Measurements from ENCODE around the gene TMEM154.

TMEM154 gene

DNA sequence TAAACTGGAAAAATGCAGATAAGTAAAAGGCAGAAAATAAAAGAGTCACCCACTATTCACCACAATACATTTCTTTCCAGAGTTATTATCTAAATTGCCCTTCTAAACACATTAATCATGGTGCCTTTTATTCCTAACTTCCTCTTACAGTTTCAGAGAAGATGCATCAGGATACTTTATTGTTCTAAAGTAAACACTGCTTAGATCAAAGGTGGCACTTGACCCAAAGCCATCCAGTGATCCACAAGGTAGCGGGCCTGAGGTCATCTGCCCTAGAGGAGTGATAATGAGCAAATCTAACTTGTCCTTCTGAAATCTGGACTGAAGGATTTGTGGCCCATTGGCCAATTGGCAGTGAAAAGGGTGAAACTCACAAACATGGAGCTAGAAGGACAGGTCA, 12.0 kb upstream of the TMEM154 start:
- DNase-seq: no peak

DNA sequence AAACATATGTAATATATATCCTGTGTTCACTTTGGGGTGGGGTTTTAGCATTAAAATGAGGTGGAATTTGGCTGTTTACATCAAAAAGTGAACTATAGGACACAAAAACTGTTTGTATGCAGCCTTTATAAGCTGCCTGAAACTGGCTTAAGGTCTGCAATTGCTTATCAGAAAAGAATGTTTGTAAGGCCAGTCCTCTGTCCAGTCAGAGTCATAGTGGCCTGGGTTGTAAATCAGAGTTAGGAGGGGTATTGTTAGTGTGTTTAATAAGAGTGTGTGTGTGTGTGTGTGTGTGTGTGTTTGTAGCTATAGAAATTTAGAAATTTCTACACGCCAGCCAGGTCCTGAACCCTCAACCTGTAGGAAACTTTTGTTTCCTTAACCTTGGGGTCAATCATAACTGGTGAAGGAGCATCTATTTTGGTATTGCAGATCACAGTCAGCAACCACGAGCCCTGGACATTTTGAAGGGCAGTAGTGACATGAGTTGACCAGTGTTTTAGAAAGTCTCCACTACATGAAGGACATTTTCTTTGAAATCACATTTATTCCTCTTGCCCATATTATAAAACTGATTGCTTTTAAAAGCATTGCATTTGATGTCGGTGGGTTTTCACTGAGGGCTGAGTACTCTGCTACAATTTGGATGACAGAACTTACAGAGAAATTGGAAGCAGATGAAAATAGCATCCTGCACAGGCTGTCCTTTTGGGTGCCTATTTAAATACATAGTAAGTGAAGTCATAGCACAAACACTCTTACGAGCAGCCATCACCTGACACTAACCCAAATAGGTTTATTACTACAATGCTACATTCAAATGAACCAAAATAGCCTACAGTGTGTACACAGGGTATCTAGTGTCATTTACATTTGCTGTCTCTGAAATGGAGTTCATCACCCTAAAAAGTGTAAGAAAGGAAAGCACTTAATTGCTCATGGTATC, 11.2 kb upstream of the TMEM154 start:
- DNase-seq: no peak

DNA sequence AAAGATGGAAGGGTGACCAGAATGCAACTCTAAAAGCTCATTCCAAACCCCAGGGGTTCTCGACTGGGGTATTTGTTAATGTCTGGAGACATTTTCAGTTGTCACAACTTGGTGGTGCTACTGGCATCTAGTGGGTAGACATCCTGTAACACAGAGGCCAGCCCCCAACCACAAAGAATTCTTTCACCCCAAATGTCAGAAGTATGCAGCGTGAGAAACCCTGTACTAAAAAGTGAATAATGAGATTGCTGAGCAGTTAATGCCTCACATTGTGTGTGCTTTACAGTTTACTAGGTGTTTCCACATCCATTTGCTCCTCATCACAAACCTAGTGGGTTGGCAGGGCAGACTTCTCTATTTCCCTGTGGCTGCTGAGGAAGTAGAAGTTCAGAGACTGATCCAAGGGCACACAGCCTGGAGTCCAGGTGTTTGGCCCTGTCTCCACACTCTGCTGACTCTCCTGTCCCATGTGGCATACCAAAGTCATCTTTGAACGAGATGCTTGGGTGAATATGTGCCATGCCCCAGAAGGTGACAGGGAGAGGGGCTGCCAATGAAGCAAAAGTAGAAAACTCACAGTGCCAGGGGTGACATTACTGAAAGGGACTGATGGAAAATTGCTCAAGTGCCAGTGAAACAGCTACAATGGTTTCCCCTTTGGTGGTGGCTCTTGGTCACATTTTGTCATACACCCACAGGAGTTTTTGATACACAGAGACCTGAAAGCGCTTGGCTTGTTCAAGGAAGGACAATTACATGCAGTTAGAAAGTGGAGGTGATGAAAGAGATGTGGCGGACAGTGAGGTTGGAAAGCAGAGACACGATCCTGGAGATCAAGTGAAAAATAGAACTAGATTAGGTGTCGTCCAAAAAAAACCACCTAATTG, 10.1 kb upstream of the TMEM154 start:
- no peak for DNase-seq

DNA sequence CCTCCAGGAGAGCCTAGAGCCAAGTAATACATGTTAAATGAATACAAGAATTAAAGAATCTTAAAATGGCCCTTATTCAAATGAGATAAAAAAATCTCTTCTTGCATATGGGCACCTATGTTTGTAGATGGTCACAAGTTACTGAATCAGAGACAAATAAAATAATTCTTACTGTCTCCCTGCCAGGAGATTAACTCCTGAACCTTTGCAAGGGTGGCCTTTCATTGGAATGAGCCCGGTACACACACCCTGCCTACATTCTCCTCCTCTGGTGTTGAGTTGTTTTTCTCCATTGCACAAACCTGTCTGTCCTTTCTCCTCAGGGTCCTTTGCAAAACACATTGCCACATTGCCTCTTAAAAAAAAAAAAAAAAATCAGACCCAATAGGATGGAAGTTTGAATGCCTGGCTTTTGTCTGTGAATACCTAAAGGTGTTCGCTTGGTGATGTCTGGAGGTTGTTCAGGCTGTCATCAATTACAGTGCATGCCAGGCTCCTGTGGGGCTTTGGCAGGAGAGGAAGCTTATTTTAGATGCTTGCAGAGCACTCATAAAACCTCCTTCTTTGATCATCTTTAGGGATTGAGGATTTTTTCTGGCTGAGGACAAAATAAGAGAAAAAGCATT, 8.3 kb upstream of the TMEM154 start:
- no peak for DNase-seq

DNA sequence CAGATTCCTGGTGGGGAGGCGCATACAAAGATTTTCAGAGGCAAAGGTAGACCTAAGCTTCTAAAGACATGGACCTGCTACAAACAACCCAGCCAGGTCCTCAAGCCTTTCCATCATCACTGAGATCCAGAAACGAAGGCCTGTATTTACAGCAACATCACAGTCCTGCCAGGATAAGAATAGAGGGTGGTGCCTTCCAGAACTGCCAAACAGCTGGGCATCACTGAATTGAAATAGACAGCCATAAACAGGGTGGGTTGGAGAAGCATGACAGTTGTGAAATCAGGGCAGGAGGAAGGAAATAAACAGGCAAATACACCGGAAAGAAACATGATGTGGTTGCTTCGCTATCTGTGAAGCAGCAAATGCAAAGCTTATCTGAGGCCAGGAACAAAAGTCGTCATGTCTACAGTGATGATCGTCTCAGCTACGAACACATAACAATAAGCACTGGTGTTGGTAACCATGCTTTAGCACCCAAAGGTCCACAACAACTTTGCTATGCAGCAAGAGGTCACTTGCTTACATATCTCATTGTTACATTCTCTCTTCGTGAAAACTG, 6.7 kb upstream of the TMEM154 start:
- DNase-seq: no peak

DNA sequence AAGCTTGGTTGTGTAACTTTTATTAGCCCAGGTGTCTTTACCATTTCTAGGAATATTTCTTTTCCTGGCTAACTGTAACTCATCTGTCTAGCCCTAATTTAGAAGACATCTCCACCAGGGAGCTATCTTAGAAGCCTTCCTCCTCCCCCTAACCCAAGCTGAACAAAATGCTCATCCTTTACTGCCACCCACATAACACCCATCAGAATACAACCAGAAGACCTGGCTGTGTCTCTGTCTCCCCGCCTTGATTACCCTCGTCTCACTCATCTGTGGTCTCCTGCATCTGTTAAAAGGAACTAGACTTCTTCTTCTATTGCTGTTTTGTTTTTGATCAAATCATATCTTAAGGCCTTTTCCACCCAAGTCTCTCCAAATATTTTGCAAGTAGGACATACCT, 4.8 kb upstream of the TMEM154 start:
- DNase-seq: no peak

DNA sequence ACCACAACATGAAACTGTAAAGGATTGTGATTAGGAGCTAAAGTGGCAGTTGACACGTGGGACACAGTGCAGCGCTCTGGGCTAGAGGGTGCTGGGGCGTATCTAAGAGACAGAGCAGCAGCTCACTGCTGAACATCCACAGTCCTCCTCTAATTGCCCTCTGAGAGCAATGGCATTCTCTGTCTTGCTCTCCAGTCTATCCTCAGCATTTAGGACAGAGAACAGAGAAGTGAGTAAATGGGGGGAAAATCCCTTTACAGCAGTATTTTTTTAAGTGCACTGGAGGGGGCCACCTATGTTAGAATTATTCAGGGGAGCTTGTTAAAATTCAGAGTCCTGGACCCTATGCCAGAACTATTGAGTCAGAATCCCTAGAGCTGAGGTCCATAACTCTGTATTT, 4.2 kb upstream of the TMEM154 start:
- DNase-seq: no peak

DNA sequence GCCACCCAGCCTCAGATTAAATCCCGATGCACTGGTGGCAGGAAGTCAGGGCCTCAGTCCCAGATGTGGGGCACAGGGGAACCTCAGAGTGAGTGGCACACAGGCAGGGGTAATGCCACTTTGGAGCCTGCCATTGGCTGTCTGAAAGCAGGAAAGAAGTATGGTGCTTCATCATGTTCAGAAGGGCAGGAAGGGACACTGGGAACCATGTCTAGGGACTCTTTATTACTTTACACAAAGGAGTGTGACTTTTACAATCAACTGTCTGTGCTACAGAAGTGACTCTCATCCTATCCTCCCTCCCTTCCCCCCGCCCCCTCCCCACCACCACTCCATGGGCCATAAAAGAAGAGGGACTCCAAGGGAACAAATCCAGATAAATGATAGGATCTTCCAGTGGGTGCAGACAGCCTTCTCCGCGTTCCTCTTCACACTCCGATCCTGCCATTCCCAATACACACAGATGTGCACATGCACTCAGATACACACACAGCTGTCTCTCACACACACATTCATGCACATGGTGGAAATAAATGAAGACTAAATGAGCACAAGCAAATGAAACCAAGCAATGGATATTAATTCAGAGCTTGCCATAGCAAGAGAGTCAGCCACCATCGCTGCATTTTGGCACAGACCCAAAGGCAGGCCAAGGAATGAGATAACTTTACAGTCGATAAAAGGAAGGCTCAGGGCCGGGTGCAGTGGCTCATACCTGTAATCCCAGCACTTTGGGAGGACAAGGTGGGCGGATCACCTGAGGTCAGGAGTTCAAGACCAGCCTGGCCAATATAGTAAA, 2.5 kb upstream of the TMEM154 start:
- DNase-seq: no peak

DNA sequence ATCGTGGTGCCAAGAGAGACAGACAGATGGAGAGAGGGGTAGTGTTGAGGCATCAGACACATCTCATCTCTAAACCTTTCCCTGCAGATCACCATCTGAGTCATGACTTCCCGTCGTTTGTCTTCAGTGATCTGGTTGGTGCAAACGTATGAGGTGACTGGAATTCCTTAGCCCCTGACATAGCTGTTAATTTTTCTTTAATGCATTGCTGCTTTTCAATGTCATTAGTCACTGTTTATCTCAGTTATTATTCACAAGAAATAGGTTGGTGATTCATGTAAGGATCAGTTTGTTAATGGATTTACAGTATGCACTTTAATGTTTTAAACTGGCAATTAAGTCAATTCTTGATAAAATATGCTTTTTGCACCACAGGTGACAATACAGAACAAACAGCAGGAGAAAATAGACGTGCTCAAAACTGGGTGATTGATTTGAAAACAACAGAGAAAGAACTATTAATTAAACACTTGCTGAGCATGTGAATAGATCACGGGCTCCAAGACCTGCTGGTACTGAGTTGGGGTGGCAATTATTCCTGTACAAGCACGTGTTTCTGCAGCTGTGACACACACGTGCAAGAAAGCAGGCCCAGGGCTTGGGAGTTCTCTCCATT, 1.3 kb upstream of the TMEM154 start:
- DNase-seq: no peak

DNA sequence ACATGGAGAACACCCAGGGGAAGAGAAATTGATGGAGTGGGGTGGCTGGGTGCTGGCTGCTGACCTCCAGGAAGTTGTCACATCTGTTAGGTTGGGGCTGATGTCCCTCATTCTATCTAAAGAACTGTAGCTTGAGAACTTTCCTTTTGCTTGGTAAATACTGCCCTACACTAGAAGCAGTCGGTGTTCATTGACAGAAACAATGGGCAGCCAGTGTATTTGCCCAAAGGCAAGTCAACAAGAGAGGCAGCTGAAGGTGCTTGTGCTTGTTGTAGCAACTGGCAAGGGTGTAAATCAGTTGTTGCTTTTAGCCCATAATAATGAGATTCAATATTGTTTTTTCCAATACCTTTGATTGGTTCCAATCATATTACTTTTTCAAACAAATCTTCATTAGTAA, 956 bp downstream of the TMEM154 start:
- DNase-seq: no peak

DNA sequence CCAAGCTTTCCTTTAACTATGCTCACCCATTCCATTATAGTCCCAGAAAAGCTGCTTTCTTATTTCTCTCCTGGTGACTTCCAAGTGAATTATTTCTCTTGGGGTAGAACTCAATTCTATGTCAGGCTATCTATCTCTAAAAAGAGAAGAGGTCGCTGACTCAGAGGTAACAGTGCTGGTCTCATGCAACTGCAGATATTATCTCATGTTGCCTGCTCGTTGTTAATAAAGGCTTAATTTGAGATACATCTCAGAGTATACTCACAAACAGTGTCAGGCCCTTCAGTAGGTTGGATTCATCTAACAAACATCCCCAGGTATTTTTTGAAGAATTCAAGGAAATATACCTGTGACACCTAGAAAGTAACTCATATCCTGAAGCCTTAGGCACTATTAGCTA, 2.7 kb downstream of the TMEM154 start:
- no peak for DNase-seq

DNA sequence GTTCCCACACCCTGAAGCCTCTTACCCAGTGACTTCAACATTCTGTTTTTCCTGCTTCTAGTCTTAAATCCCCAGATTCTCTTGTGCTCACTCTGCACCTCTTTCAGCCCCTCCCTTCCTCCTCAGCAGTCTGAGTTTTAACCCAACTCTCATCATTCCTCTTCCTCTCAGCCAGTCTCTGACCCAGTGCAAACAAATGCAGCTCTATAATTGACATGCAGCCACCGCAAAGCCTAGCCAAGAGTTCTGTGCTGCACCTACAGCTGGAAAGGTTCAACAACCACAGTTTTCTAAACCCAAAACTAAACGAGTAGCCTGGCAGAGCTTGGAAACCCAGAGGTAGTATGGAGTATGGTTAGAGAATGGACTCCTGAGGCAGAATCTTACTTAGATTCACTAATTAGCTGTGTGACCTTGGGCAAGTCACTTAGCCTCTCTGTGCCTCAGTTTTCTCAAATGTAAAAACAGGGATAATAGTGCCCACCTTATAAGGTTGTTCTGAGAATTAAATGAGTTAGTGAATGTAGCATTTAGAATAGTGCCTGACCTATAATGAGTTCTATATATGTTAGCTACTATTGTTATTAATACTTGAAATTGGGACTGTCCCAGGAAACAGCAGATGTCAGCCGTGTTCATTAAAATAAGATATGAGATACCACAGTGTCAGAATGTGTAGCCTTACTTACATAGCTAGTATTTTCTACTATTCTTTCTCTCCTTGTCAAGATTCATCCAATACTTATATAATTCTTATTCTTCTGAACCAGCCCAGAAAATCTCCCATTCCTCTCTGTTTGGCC, 3.5 kb downstream of the TMEM154 start:
- no peak for DNase-seq

DNA sequence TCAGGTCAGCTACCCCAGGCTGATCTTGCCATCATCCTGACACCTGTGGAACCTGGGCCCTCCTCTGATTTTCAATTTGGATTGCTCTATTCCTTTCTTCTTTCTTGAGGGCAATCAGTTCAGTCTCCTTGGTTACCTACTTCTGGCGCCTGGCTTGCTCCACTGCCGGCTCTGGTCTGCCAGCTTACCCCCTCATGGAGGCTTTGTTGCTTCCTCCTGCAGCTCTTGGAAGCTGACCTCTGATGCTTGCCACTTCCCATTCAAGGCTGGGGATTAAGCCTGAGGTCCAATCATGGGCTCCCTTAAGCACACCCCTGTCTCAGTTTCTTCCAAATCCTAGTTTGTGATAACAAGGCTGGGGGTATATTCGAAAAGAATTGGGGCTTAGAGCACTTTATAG, 5.4 kb downstream of the TMEM154 start:
- no peak for DNase-seq

DNA sequence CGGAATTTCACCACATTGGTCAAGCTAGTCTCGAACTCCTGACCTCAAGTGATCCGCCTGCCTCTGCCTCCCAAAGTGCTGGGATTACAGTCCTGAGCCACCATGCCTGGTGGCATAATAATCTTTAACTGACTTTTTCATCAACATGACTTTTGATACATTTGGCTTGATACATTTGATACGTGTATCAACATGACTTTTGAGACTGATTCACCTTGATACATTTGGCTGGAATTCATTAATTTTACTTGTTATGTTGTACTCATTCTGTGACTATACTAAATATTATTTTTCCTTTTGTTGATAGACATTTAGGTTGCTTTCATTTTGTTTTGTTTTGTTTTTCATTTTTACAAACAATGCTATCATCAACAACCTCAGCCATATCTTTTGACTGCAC, 6.3 kb downstream of the TMEM154 start:
- DNase-seq: no peak

DNA sequence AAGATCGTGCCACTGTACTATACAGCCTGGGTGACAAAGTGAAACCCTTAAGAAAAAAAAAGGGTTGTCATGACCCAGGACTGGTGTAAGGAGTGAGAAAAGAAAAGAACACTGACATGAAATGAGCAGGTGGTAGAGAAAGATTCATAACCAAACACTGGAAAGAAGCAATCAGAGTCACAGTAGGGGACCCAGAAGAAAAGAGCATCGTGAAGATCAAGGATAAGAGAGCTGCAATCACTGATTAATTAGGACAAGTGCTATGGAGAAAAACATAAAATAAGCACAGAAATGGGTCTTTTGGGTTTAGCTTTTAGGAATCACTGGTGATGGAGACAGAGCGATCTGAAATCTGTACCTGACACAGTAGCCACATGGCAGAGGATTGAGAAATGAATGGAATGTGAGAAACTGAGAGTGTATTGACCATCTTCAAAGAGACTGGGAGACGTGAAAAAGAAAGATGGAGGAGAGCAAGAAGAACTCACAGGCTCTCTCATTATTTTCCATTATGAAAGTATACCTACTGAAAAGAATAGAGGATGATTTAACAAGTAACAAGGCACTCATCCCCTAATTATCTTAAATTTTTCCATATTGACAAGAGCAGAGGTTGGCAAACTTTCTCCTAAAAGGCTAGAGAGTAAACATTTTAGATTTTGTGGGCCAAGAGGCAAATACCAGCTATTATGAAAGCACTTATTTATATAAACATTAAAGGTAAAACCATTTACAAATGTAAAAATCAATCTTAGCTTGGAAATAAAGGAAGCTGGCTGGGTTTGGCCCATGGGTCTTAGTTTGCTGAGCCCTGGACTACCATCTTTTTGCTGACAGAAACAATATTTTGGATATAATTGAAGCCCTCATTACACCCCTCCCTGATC, 7.3 kb downstream of the TMEM154 start:
- DNase-seq: no peak

DNA sequence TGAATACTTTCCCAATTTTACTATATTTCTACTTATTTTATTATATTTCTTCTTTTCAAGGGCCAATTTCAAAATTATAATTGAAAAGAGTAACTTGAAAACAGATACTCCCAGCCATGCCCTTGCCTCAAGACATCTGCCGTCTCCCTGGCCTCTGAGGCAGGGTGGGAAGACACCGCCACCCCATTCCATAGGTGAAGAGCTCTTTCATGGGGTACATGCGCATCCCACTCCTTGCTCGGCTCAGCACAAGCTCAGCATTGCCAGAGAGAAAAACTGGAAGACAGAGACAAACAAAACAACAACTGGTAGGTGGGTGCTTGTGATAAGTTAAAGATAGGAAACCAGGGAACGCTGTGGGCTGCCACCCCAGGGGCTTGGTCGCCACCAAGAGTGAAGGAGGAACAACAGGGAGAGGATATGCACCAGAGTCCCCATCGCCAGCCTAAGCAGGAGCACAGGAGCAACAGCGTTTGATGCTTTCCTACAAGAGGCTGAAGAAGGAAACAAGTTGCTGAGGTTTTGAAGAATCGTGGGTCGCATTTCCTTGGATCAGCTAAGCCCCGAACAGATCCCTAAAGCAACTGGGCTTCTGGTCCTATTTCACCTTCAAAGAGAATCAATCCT, 11.3 kb downstream of the TMEM154 start:
- no peak for DNase-seq

DNA sequence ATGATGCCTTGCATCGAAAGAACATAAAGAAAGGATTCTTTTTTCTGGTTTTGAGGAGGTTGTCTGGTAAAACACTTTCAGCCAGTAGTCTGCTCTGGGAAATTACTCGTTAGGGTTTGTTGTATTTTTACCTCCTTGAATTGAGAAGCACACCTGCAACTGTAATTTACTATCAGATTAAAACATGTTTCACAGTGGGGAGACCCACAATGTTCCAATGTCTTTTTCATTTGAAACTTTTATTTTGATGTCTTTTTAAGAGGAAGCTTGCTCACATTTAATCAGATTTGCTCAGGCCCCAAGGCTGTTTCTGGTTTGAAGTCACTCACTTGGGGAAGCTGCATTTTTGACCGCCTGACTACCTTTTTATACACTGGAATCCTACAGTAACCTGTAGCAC, 12.0 kb downstream of the TMEM154 start:
- DNase-seq: no peak

DNA sequence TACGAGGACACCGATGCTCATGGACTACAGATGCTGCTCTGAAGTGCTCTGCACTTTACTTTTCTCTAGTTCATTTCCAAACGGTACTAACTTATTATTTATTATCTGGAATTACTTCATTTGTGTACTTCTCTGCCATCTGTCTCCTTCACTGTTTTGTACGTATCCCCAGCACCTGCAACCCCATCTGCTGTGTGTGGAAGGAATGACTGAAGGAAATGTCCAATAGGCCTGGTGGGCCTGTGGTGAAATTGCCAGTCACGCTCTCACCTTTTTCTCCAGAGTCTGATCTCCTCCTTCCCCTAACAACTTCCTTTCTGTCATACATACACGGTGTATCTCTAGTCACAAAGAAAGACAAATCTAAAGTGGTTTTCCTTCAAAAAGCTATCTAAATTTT, 12.9 kb downstream of the TMEM154 start:
- DNase-seq: no peak

DNA sequence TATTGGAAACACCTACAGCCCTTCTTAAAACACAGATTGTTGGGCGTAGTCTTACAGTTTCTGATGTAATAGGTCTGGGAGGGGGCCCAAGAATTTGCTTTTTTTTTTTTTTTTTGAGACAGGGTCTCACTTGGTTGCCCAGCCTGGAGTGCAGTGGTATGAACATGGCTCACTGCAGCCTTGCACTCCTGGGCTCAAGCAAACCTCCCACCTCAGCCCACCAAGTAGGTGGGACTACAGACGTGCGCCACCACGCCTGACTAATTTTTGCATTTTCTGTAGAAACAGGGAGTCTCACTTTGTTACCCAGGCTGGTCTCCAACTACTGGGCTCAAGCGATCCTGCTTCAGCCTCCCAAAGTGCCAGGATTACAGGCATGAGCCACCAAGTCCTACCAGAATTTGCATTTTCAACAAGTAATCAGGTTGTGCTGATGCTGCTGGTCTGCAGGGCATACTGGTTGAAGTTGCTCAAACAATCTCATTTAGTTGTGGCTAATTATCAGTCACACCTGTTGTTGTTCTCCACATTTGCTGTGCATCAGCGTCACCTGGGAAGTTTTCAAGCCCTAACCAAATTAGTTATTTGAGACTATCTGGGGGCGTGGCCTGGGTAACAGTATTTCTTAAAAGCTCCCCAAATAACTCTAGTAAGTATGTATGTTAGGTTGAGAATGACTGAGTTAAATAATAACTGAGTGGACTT, 14.0 kb downstream of the TMEM154 start:
- no peak for DNase-seq
